ENCODE results near the gene CDK8. TPM values are rescaled to one million over a fixed set of nuclear protein-coding genes. Genes with fewer than 3 reads are reported as not detected.
"Not testable (repeated sequence)": the region's sequence is repeated elsewhere in the genome, so short reads cannot be mapped to it uniquely, and the experiment has no call there.

CDK8 gene
- total and polyA plus RNA-seq, 12 donors: 6.4 to 12.5 (median 9.2) TPM

GRCh38 chr13:26308836-26309235, 54.9 kb downstream of the CDK8 start:
- Histone ChIP-seq H3K27me3 (no peaks in the 10 kb centered on the region), H3K4me1 (peaks cover 0 to 19% (median 14%) of the 10 kb centered on the region in 9 donors), H3K36me3 (no peaks in the 10 kb centered on the region), H3K27ac (no peak overlapping the region), H3K4me3 (no peak overlapping the region), H3K9me3 (peaks cover 0 to 5% (median 0%) of the 10 kb centered on the region in 11 donors)
- 97% methylated on average over 2 to 6 of the region's 6 CpGs for WGBS, 2 donors
- intact Hi-C loops (cut with DNase I): no loop called here
- TF ChIP-seq CTCF (IDR thresholded peaks at IDR 0.05): no peak
- DNase-seq (no peak), ATAC-seq (no peak)

- H3K27me3 ChIP-seq: no peaks in the 10 kb centered on the region
- ATAC-seq: no peak
- H3K9me3 ChIP-seq: peaks cover 0 to 5% (median 0%) of the 10 kb centered on the region in 11 donors
- peaks cover 0 to 14% (median 11%) of the 10 kb centered on the region in 9 donors for H3K4me1 ChIP-seq
- H3K4me3 ChIP-seq: no peak overlapping the region
- 97 to 98% methylated on average over 4 of the region's 4 CpGs for WGBS, 2 donors
- H3K27ac ChIP-seq: no peak overlapping the region
- H3K36me3 ChIP-seq: no peaks in the 10 kb centered on the region
- no peak for TF ChIP-seq CTCF (IDR thresholded peaks at IDR 0.05)
- DNase-seq: no peak
- intact Hi-C loops (cut with DNase I): no loop called here
Observed at GRCh38 chr13:26310003-26310402, 56.1 kb downstream of the CDK8 start.

- Histone ChIP-seq H3K36me3 (no peaks in the 10 kb centered on the region), H3K27ac (no peak overlapping the region), H3K4me1 (peaks cover 0 to 15% (median 8%) of the 10 kb centered on the region in 9 donors), H3K27me3 (no peaks in the 10 kb centered on the region), H3K9me3 (peaks cover 0 to 5% (median 0%) of the 10 kb centered on the region in 11 donors), H3K4me3 (no peak overlapping the region)
- no peak for DNase-seq
- intact Hi-C loops (cut with DNase I): no loop called here
- no peak for ATAC-seq
- no peak for TF ChIP-seq CTCF (IDR thresholded peaks at IDR 0.05)
- 87 to 91% methylated on average over 5 of the region's 5 CpGs for WGBS, 2 donors
Observed at GRCh38 chr13:26310470-26310869, 56.5 kb downstream of the CDK8 start.

- intact Hi-C loops (cut with DNase I); ATAC-seq; H3K27me3 ChIP-seq; H3K4me3 ChIP-seq; H3K9me3 ChIP-seq; H3K27ac ChIP-seq; H3K36me3 ChIP-seq; DNase-seq: not testable (repeated sequence)
- WGBS, 2 donors: 95 to 97% methylated on average over 7 of the region's 7 CpGs
- peaks cover 0 to 18% (median 4%) of the 10 kb centered on the region in 9 donors for H3K4me1 ChIP-seq
Observed at GRCh38 chr13:26312019-26312418, 58.1 kb downstream of the CDK8 start.

- not testable (repeated sequence) for DNase-seq
Observed at GRCh38 chr13:26316095-26316494, 62.2 kb downstream of the CDK8 start.

More at GRCh38 chr13:26316095-26316494, 62.2 kb downstream of the CDK8 start:
- H3K27me3 ChIP-seq; H3K27ac ChIP-seq; ATAC-seq; intact Hi-C loops (cut with DNase I); H3K4me3 ChIP-seq; H3K36me3 ChIP-seq; H3K9me3 ChIP-seq: not testable (repeated sequence)
- 95 to 96% methylated on average over 1 of the region's 1 CpG for WGBS, 2 donors
- H3K4me1 ChIP-seq: peaks cover 0 to 18% (median 3%) of the 10 kb centered on the region in 9 donors
